NCI-H2227 (cell line): Measurements from ENCODE around the gene REEP2.
"Not testable (repeated sequence)": the region's sequence is repeated elsewhere in the genome, so short reads cannot be mapped to it uniquely, and the experiment has no call there.

Experiments used
- DNase-seq: peaks from one replicate; lab custom pipeline; 2025; ENCODE audit not compliant: unreplicated experiment; lab: John Stamatoyannopoulos, UW

REEP2 gene

GRCh38 chr5:138466125-138466899 lies 27.5 kb downstream of the REEP2 start:
- DNase-seq = peak; percentile 47

DNA sequence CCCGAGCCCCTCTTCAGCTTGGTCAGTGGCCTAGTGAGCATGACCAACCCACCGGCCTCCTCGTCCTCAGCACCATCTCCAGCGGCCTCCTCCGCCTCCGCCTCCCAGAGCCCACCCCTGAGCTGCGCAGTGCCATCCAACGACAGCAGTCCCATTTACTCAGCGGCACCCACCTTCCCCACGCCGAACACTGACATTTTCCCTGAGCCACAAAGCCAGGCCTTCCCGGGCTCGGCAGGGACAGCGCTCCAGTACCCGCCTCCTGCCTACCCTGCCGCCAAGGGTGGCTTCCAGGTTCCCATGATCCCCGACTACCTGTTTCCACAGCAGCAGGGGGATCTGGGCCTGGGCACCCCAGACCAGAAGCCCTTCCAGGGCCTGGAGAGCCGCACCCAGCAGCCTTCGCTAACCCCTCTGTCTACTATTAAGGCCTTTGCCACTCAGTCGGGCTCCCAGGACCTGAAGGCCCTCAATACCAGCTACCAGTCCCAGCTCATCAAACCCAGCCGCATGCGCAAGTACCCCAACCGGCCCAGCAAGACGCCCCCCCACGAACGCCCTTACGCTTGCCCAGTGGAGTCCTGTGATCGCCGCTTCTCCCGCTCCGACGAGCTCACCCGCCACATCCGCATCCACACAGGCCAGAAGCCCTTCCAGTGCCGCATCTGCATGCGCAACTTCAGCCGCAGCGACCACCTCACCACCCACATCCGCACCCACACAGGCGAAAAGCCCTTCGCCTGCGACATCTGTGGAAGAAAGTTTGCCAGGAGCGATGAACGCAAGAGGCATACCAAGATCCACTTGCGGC lies 28.2 kb downstream of the REEP2 start:
- DNase-seq = peak; percentile 11

DNA sequence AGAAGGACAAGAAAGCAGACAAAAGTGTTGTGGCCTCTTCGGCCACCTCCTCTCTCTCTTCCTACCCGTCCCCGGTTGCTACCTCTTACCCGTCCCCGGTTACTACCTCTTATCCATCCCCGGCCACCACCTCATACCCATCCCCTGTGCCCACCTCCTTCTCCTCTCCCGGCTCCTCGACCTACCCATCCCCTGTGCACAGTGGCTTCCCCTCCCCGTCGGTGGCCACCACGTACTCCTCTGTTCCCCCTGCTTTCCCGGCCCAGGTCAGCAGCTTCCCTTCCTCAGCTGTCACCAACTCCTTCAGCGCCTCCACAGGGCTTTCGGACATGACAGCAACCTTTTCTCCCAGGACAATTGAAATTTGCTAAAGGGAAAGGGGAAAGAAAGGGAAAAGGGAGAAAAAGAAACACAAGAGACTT lies 28.9 kb downstream of the REEP2 start:
- peak; percentile 24 for DNase-seq

GRCh38 chr5:138468133-138468965 lies 29.5 kb downstream of the REEP2 start:
- peak; percentile 39 for DNase-seq

- DNase-seq = peak; percentile 38
Observed at GRCh38 chr5:138468966-138469539, 30.2 kb downstream of the REEP2 start.

- DNase-seq = peak; percentile 61
Observed at GRCh38 chr5:138469540-138470321, 30.9 kb downstream of the REEP2 start.

DNA sequence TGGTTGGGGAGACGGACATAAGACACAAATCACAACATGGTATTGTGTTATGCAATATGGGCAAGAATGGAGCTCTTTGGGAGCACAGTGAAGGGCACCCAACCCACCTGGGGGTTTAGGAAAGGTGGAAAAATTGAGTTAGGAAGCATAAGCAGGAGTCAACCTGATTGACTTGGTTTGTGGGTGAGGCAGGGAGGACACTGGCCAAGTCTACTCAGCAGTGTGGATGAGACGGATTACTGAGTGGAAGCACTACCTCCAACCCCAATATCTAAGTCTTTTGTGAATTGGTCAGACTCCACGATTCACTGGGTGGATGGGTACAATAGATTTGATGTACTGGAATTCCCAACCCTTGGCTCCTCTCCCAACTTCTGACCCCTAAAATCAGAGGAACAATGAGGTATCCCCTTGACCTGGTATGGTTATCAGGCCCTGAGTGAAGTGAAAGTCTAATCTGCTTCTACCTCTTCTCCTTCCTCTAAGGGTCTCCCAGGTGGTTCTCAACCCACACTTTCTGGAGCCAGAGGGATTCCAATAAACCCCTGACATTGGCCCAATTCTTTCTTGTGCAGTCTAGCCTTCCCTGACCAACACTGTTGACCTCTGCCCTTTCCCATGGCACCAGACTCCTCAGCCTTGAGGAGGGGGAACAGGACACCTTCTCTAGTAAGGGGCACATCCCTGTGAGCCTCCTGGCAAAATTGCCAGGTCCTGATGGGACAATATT lies 31.6 kb downstream of the REEP2 start:
- DNase-seq = peak; percentile 61

- no peak for DNase-seq
Observed at GRCh38 chr5:138471052-138471361, 32.1 kb downstream of the REEP2 start.

DNA sequence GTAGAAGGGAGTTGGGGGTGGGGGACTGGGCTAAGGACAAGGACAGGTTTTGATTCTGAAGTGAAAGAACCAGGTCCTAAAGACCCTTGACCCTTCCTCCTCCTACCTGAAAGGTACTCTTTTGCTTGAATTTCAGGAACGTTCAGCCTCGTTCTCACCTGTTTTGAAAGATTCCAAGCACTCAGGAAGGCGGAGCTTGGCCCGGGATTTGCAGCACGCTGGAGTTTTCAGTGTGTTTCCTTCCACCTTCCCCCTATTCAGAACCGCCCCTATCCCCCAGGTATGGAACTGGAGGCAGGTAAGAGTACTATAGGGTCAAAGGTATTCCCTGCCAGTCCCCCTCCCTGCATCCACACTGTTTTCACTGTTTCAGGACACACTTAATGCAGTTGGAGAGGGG lies 33.5 kb downstream of the REEP2 start:
- DNase-seq = no peak

- not testable (repeated sequence) for DNase-seq
Observed at GRCh38 chr5:138473151-138473550, 34.3 kb downstream of the REEP2 start.

- no peak for DNase-seq
Observed at GRCh38 chr5:138476918-138477317, 38.1 kb downstream of the REEP2 start.

GRCh38 chr5:138482638-138483037 lies 43.8 kb downstream of the REEP2 start:
- no peak for DNase-seq

DNA sequence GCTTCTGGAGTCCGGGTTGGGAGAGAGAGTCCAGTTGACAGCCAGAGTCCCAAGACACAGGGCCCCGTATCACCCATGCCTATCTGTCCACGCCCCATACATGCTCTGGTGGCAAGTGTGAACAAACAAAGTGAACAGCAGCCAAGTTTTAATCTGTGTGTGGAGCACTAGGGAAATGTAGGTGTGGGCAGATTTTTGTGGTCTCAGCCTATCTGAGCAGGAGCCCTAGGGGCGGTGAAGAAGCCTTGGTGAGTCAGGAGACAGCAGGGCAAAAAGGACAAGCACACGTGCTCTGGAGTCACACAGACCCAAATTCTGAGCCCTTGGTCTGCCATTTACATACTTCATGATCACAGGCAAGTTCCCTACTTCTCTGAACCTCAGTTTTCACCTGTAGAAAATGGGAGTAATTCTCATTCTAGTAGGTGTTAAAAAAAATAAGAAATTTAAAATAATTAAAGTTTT lies 49.7 kb downstream of the REEP2 start:
- DNase-seq = no peak

- DNase-seq = no peak
Observed at GRCh38 chr5:138489683-138490061, 50.8 kb downstream of the REEP2 start.

DNA sequence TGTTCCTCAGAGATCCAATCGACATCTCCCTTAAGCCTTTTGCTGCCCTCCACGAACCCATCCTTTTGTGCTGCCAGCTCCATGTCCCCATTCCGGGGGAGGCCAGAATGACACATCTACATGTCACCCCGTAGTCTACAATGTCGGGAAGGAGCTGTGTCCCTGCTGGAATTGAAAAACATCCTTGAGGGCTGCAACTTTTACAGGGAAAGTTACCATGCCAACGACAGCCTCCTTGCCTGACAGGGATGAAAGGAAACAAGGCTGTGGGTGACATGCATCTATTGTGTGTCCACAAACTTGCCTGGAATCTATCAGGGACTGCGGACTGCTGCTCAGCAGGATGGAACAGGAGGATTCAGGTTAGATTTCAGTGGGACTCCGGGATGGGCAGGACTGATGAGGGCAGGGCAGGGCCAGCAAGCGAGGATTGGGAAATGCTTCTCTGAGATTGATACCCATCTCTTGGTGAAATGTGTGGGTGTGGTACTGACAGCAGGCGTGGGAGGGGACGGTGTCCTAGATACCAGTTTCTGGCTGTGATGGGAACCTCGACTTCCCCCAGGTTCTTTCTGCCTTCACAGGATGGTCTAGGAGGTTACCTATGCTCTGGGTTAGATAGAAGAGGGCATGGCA lies 51.9 kb downstream of the REEP2 start:
- DNase-seq = no peak

GRCh38 chr5:138491284-138491648 lies 52.4 kb downstream of the REEP2 start:
- DNase-seq = peak; percentile 38

GRCh38 chr5:138491669-138492559 lies 53.1 kb downstream of the REEP2 start:
- DNase-seq = peak; percentile 84

DNA sequence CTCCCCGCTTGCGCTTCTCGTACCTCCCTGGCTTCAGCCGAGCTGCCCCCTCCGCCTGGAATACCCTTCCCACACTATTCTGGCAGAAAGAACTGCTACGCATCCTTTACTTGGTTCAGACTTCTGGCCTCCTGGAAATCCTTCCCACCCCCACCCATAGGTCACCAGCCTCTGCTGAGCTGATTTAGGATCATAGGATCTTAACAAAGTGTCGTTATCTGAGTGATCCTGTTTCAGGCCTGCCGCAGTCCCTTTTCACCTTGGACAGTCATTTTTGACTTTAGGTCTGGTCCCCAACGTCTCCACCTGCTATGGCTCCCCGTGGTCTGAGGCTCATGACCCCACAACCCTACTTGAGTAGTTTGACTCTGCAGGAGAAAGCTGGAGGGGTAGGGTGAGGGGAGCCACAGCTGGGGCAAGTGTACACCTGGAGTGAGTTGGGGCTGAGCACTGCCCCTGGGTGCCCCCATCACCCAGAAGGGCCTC lies 53.7 kb downstream of the REEP2 start:
- no peak for DNase-seq
